PC-9 (cell line): ENCODE results near the gene TUBA3D. TPM values are rescaled to one million over a fixed set of nuclear protein-coding genes. Genes with fewer than 3 reads are reported as not detected.
"Not testable (repeated sequence)": the region's sequence is repeated elsewhere in the genome, so short reads cannot be mapped to it uniquely, and the experiment has no call there.

ENCODE experiments used
- BruUV-seq: library from RNA; stranded (reverse); fragments of 400-500 nt; replicated peaks from 2 replicates; lab custom pipeline; 2021; lab: Mats Ljungman, UMichigan
- CTCF ChIA-PET: fragments of 300-600 bp; sonication (Branson Sonifier 250); formaldehyde crosslinking; loops from one replicate; lab custom pipeline; 2022; ENCODE audit warnings: antibody characterized with exemption; lab: Charles Lee
- POLR2A ChIA-PET: fragments of 300-600 bp; sonication (Branson Sonifier 250); formaldehyde crosslinking; loops from one replicate; lab custom pipeline; 2022; ENCODE audit warnings: antibody characterized with exemption; ENCODE audit not compliant: unreplicated experiment; lab: Charles Lee
- DNase-seq, 2 experiments: peaks; one replicate each; pipeline versions ENCODE4 v3.0.0 to v3.0.0-alpha.2; 2015 to 2022; ENCODE audit warnings: mixed read lengths in 1 of 2
- H2AFZ ChIP-seq: fragments of 200-600 bp; sonication (generic); 2 replicates; pipeline ENCODE4 v1.8.1; 2017; ENCODE audit warnings: antibody characterized with exemption
- H3F3A ChIP-seq: fragments of 200-600 bp; sonication (generic); 2 replicates; pipeline ENCODE4 v1.8.1; 2017; ENCODE audit warnings: antibody characterized with exemption, mild to moderate bottlenecking, low read depth; ENCODE audit not compliant: insufficient read depth
- H3K27ac ChIP-seq: fragments of 200-600 bp; sonication (generic); 2 replicates; pipeline ENCODE4 v1.6.1; 2016; ENCODE audit warnings: mixed run types
- H3K27me3 ChIP-seq: fragments of 200-600 bp; sonication (generic); 2 replicates; pipeline ENCODE4 v1.6.1; 2016; ENCODE audit warnings: low read depth, mixed run types; ENCODE audit not compliant: insufficient read depth
- H3K36me3 ChIP-seq: fragments of 200-600 bp; sonication (generic); 2 replicates; pipeline ENCODE4 v1.6.1; 2016; ENCODE audit warnings: low read depth, mixed run types
- H3K4me1 ChIP-seq: fragments of 200-600 bp; sonication (generic); replicated peaks from 2 replicates; pipeline ENCODE4 v1.6.1; 2016; ENCODE audit warnings: mixed run types; ENCODE audit not compliant: insufficient read depth
- H3K4me2 ChIP-seq: fragments of 200-600 bp; sonication (generic); 2 replicates; pipeline ENCODE4 v1.6.1; 2017; ENCODE audit warnings: mixed run types
- H3K4me3 ChIP-seq: fragments of 200-600 bp; sonication (generic); 2 replicates; pipeline ENCODE4 v1.6.1; 2016; ENCODE audit warnings: mixed run types
- H3K79me2 ChIP-seq: fragments of 200-600 bp; sonication (generic); 2 replicates; pipeline ENCODE4 v1.6.1; 2017; ENCODE audit warnings: low read depth, mixed run types
- H3K9me2 ChIP-seq: fragments of 200-600 bp; sonication (generic); 2 replicates; pipeline ENCODE4 v1.8.1; 2017; ENCODE audit warnings: mild to moderate bottlenecking; ENCODE audit not compliant: insufficient read depth
- H3K9me3 ChIP-seq: fragments of 200-600 bp; sonication (generic); 2 replicates; pipeline ENCODE4 v1.8.1; 2016; ENCODE audit warnings: low read depth; ENCODE audit not compliant: insufficient read depth
- H4K20me1 ChIP-seq: fragments of 200-600 bp; sonication (generic); 2 replicates; pipeline ENCODE4 v1.8.1; 2017; ENCODE audit not compliant: insufficient read depth
- EZH2 ChIP-seq: fragments of 200-600 bp; sonication (generic); IDR thresholded peaks from 2 replicates; pipeline ENCODE4 v1.8.0; 2017; ENCODE audit warnings: antibody characterized with exemption, low read depth
- intact Hi-C: fragments of 100-400 bp; cut with micrococcal nuclease; formaldehyde crosslinking; loops from one replicate; pipeline ENCODE4 v1.10.0; 2022; ENCODE audit not compliant: unreplicated experiment
- total RNA-seq: library from RNA; stranded (reverse); gene quantifications from 2 replicates; pipeline ENCODE4 v1.2.3, GENCODE V29; 2021
- TF ChIP-seq, protein P1 (sequence below): fragments of 200-600 bp; sonication (generic); conservative IDR thresholded peaks from 2 replicates; pipeline ENCODE4 v1.6.1; 2017; ENCODE audit warnings: mixed run types, antibody characterized with exemption, mild to moderate bottlenecking, moderate library complexity

TUBA3D gene
- total RNA-seq, 1 experiment from 2014 or later, result not detected

GRCh38 chr2:131516011-131516410 is 40.1 kb downstream of the TUBA3D start:
- CTCF ChIA-PET, result no interaction called here
- intact Hi-C loops, result no loop called here

DNA sequence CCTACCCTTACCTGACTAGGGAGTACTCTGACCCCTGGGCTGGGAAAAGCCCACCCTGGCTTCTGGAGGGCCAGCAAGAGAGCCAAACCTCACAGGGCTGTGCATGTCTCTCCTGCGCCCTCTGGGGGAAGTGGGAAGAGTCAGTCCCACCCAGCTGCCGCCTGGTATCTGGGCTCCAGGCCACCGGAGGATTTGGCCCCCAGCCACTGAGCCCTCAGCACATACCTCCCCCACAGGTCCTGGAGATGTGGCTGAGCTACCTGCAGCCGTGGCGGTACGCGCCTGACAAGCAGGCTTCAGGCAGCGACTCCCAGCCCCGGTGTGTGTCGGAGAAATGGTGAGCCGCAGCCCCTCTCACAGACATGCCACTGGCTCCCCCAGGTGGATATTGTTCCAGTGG is 40.7 kb downstream of the TUBA3D start:
- H3K4me2 ChIP-seq, H3K36me3 ChIP-seq, H3K9me3 ChIP-seq, H3K9me2 ChIP-seq, H3K79me2 ChIP-seq, DNase-seq, H3F3A ChIP-seq, H3K4me3 ChIP-seq, H3K27me3 ChIP-seq, H3K4me1 ChIP-seq, intact Hi-C loops, BruUV-seq, H3K27ac ChIP-seq, H2AFZ ChIP-seq, CTCF ChIA-PET, H4K20me1 ChIP-seq, POLR2A ChIA-PET: not testable (repeated sequence)

More at GRCh38 chr2:131516011-131516410, 40.1 kb downstream of the TUBA3D start:
- H3K4me3 ChIP-seq, result no peak overlapping the region
- no peak for DNase-seq
- no peaks in the 10 kb centered on the region for H3K9me2 ChIP-seq
- H3K36me3 ChIP-seq, result no peaks in the 10 kb centered on the region
- no peaks in the 10 kb centered on the region for H3K4me1 ChIP-seq
- TF ChIP-seq EZH2, result no peak
- TF ChIP-seq, protein P1, sequence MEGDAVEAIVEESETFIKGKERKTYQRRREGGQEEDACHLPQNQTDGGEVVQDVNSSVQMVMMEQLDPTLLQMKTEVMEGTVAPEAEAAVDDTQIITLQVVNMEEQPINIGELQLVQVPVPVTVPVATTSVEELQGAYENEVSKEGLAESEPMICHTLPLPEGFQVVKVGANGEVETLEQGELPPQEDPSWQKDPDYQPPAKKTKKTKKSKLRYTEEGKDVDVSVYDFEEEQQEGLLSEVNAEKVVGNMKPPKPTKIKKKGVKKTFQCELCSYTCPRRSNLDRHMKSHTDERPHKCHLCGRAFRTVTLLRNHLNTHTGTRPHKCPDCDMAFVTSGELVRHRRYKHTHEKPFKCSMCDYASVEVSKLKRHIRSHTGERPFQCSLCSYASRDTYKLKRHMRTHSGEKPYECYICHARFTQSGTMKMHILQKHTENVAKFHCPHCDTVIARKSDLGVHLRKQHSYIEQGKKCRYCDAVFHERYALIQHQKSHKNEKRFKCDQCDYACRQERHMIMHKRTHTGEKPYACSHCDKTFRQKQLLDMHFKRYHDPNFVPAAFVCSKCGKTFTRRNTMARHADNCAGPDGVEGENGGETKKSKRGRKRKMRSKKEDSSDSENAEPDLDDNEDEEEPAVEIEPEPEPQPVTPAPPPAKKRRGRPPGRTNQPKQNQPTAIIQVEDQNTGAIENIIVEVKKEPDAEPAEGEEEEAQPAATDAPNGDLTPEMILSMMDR, result no peak
- no peak overlapping the region for H3K4me2 ChIP-seq
- BruUV-seq, result no TSS peak
- H4K20me1 ChIP-seq, result no peaks in the 10 kb centered on the region
- no peaks in the 10 kb centered on the region for H3F3A ChIP-seq
- no peaks in the 10 kb centered on the region for H3K79me2 ChIP-seq
- no peak overlapping the region for H3K27ac ChIP-seq
- H3K27me3 ChIP-seq, result no peaks in the 10 kb centered on the region
- no peaks in the 10 kb centered on the region for H3K9me3 ChIP-seq
- POLR2A ChIA-PET, result no interaction called here
- H2AFZ ChIP-seq, result no peak overlapping the region

DNA sequence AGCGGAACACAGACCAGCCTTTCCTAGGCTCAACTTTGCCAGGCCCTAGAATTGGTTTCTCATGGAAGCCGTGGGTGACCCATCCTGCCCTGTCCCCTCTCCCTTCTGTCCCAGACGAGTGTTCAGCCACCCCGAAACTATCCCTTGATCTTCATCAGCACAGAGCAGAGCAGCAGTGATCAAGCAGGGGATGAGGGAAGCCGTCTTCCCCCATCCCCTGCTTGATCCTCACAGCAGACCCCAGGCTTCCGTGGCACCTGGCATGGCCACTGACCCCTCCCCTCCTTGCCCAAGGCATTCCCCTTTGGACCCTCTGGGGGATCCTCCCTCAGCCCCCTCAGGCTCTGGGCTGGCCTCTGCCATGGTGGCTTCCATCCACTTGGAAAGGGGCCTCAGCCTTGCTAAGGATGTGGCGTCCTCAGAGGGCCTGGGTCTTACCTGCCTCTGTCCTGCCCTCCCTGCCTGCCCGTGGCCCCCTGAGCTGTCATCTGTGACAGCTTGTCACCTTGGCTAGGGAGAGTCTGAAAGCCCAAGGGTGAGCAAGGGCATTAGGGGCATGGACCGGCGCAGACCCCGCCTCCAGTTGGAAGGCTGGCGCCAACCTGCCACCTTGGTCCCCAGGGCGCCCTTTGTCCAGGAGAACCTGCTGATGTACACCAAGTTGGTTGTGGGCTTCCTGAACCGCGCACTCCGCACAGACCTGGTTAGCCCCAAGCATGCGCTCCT is 41.4 kb downstream of the TUBA3D start:
- intact Hi-C loops, result no loop called here
- H3F3A ChIP-seq, result no peaks in the 10 kb centered on the region
- no TSS peak for BruUV-seq
- no peaks in the 10 kb centered on the region for H3K79me2 ChIP-seq
- no peak overlapping the region for H3K4me3 ChIP-seq
- DNase-seq, result no peak
- H3K4me2 ChIP-seq, result no peak overlapping the region
- no peak overlapping the region for H3K27ac ChIP-seq
- ChIA-PET CTCF (no interaction called here), POLR2A (no interaction called here)
- H3K9me3 ChIP-seq, result no peaks in the 10 kb centered on the region
- H3K27me3 ChIP-seq, result no peaks in the 10 kb centered on the region
- TF ChIP-seq EZH2, result no peak
- H2AFZ ChIP-seq, result no peak overlapping the region
- H4K20me1 ChIP-seq, result no peaks in the 10 kb centered on the region
- no peaks in the 10 kb centered on the region for H3K4me1 ChIP-seq
- H3K36me3 ChIP-seq, result no peaks in the 10 kb centered on the region
- no peaks in the 10 kb centered on the region for H3K9me2 ChIP-seq

DNA sequence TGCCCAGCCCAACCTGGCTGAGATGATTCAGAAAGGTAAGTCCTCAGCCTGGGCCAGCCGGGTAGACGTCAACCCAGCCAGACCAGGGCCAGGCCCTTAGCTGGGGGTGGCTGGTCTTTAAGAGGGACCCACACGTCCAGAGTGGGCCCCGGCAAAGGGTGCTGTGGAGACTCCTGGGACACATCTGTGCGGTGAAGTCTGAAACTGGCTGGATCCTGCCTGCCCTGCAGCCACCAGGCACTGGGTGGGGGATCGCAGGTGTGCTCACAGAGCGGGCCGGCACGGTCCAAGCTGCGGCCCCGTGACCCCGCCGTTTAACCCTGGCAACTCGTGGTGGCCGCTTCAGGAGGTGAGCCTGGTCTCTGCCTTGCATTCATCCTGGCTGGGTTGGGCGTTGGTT is 41.9 kb downstream of the TUBA3D start:
- H3K27ac ChIP-seq, H3F3A ChIP-seq, intact Hi-C loops, H3K4me1 ChIP-seq, CTCF ChIA-PET, H3K4me2 ChIP-seq, H2AFZ ChIP-seq, H4K20me1 ChIP-seq, H3K79me2 ChIP-seq, BruUV-seq, H3K36me3 ChIP-seq, DNase-seq, H3K27me3 ChIP-seq, H3K9me2 ChIP-seq, POLR2A ChIA-PET, H3K4me3 ChIP-seq, H3K9me3 ChIP-seq: not testable (repeated sequence)

DNA sequence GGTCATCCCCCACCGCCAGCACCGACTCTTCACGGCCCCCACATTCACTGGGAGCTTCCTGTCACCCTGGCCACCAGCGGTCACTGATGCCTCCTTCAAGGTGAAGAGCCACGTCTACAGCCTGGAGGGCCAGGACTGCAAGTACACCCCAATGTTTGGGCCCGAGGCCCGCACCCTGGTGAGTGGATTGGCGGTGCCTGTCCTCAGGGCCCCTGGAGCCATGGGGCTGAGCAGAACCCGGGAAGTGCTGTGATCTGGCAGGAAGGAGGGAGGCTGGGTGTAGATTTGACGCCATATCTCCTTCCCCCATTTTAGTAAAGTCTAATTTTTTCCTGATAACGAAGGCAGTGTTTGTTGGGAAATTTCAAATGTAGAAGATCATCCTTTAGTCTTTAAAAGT is 42.6 kb downstream of the TUBA3D start:
- H3K79me2 ChIP-seq, H3K9me3 ChIP-seq, H3K27me3 ChIP-seq, H4K20me1 ChIP-seq, H3K36me3 ChIP-seq, H3F3A ChIP-seq, POLR2A ChIA-PET, H2AFZ ChIP-seq, H3K27ac ChIP-seq, DNase-seq, H3K9me2 ChIP-seq, CTCF ChIA-PET, intact Hi-C loops, H3K4me3 ChIP-seq, BruUV-seq, H3K4me2 ChIP-seq, H3K4me1 ChIP-seq: not testable (repeated sequence)
